Eye (tissue), 1 donor: ENCODE data around the gene STAT5B.

Source experiments
- DNase-seq: peaks from one replicate; pipeline ENCODE4 v3.0.0-alpha.2; 2015

STAT5B gene

GRCh38 chr17:42284024-42284369, 7.8 kb upstream of the STAT5B start:
- no peak for DNase-seq

DNA sequence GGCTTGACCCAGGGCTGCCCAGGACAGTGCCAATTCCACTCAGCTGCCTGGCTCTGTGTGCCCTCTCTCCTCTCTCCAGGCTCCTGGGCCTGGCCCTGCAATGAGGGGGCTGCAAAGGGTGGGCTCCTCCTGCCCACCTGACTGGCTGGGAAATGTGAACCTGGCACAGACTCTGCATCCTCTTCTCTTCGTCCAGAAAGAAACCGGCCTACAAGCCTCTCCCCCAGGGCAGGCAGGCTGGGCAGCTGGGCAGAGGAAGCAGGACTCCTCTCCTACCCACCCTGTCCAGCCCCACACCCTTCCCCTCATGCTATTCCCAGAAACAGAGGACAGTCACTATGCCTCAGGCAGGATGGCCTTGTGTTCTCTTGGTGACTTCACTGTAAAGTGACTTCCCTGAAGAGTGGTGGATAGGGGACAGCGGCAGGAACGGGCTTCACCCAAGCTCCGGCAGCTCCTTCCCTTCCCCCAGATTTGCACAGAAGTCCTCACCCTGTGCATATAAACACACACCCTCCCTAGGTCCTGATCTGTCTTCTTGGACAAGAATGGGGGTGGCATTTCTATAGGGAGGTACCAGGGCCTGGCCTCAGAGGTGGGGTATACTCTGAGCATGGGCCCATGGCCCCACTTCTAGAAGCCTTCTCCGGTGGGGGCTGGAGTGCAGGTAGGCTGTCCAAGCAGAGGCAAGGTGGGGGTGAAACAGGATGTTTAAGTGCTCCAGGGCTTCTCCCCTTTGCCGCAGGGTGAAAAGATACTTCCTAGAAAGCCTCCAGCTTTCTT, 7.2 kb upstream of the STAT5B start:
- no peak for DNase-seq

- no peak for DNase-seq
These were observed 6.4 kb upstream of the STAT5B start for GRCh38 chr17:42282478-42283080.

GRCh38 chr17:42281571-42282096, 5.4 kb upstream of the STAT5B start:
- no peak for DNase-seq

- DNase-seq: no peak
These were observed 3.8 kb upstream of the STAT5B start for GRCh38 chr17:42279776-42280630.

GRCh38 chr17:42277342-42277712, 1.1 kb upstream of the STAT5B start:
- DNase-seq: no peak

DNA sequence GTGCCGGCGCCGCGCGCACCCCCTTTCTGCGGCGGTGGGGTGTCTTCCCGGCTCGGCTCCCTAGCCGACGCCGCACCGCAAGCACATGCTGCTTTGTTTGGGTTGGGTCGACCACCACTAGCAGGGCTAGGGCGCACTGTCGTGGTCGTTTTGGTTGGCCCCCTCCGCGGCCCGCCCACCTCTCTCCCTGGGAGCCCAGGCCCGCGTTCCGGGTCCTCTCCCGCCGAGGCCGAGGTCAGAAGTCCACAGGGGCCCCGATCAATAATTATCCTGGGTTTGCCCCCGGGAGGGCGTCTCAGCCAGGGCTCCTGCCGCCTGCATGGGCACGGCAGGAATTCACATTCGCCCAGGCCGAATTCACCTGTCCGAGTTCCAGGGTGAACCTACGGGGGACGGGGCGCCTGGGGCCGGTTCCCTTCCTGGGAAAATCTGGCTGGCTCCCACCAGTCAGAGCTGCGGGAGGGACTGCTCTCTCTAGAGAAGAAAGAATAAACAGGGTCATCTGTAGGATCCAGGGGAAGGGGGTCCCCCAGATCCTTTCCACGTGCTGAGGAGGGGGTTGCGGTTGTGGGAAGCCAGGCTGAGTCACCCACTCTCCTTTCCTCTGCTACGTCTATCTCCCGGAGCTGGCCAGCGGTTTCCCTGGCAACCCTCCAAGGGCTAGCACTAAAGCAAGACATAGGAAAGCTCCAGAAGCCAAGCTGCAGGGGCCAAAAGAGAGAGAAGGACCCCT, 584 bp upstream of the STAT5B start:
- DNase-seq: peak; percentile 79

- peak; percentile 80 for DNase-seq
These were observed 448 bp downstream of the STAT5B start for GRCh38 chr17:42275527-42276358.

DNA sequence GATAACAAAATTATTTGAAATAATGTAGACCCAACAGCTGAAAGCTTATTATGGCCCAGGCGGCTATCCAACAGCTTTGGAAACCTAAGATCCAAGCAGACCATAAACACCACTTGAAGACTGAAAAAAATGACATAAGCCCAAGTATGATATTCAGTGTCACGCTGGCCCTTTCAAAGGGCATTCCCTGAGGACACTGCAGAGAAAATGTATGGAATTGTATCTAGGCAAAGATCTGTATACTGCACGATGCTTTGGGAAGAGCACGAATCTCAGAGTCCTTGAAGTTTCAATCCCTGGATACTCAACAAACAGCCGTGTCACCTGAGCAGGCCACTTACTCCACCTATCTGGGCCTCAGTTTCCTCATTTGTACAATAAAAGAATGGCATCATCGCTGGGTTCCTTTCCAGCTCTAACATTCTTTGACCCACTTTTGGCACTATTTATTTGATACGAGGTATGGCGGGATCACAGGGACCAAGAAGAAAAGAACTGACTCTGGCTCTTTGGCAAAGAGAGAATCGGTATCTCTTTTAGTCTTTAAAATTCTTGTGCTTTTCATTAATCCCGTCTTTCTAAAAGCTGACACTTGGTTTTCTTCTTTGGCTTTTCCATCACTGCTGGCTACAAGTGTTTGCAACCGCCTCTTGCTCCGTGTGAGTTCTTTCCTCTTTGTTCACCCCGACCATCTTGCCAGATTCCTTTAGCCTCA, 1.2 kb downstream of the STAT5B start:
- DNase-seq: peak; percentile 52

GRCh38 chr17:42274253-42274542, 2.0 kb downstream of the STAT5B start:
- no peak for DNase-seq

DNA sequence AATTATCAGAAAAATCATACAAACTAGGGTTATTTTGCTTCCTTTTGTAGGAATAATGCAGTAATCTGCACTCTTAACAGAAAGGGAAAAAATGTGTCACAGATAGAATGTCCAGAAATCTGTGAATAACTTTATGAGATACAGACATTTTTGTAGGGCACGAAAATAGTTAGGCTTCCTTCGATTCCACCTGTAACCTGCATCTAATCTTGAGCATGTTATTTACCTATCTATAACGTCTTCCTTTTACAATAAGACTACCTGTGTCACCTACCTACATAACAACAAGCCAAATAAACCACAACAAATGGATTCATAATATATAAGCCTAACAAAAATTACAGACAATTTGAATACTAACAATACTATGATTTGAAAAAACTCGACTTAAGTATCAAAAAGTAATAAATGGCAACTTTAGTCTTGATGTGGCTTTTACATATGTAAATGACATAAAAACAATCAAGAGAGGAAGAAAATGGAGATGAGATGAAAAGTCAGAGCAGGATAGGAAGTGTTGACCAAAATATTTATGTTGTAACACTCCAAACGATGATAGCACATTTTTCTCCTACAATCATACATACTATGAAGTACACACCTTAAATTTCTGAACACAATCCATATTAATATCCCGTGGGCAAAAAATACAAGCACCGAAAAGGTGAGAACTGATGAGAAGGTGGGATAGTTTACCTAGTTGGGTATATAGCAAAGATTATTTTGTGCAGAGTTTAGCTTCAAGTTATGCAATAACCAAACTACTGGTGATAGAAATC, 2.5 kb downstream of the STAT5B start:
- no peak for DNase-seq

DNA sequence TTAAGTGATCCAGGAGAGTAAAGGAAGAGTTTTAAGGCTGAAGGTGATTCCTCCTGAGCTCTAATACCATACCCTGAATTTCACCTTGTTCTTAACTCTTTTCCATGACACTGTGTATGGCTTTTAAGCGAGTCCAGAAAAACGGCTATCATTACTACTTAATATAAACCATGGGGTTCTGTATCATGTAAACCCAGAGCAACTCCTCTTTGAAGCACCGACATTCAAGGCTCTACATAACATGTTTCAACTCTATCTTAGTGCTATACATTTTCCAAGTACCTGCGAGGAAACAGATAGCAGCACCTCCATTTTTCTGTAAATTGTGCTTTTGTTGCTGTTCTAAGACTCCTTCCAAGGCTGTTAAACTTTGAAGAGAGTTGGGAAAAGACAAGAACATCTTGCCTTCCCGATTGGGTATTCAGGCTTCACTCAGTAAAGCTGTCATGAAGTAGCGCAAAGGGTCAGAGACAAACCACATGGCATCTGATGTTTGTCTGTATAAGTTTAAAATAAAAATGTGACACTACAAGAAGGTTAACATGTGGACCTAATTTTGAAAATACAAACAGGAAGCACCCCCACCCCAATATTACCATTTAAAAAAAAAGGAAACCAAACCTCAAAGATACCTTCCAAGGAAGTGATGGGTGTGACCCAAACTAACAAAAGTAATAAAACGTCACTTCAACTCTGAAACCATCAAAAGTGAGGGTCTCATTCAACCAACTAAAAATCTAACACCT, 3.9 kb downstream of the STAT5B start:
- DNase-seq: no peak

- DNase-seq: no peak
These were observed 4.5 kb downstream of the STAT5B start for GRCh38 chr17:42271779-42272035.

DNA sequence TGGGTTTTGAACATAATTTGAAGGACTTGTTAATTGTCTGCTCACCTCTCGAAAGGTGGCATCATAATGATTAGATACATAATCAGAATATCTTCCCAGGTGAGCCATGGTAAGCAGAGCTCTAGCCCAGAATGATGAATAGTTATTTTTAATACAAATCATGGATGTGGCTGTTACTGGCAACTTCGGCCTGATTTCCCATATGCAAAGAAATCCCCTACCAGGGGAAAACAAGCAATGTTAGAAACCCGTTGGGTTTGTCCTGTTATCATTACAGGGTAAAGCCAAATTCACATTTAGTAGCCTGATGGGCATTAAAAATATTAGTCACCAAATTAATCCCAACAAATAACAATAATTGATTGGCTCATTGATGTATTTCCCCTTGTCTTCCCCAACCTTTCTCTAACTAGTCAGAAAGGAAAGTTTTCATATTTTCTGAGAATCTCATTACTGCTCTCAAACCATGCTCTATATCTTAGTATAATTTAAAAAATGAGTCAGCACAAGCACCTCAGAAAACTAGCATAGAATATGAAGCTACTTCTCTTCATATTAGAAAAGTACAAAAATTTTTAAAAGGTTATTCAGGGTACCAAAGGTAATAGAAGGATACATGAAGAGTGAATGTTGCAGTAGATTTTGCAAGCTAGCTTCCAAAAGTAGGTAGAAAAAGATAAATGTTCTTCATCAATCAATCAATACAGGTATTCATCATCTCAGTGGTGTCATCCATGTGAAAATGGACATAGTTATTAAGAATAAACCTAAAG, 5.0 kb downstream of the STAT5B start:
- DNase-seq: no peak

GRCh38 chr17:42270596-42270995, 5.6 kb downstream of the STAT5B start:
- no peak for DNase-seq

- no peak for DNase-seq
These were observed 6.0 kb downstream of the STAT5B start for GRCh38 chr17:42270170-42270535.

- no peak for DNase-seq
These were observed 8.0 kb downstream of the STAT5B start for GRCh38 chr17:42268236-42268635.

DNA sequence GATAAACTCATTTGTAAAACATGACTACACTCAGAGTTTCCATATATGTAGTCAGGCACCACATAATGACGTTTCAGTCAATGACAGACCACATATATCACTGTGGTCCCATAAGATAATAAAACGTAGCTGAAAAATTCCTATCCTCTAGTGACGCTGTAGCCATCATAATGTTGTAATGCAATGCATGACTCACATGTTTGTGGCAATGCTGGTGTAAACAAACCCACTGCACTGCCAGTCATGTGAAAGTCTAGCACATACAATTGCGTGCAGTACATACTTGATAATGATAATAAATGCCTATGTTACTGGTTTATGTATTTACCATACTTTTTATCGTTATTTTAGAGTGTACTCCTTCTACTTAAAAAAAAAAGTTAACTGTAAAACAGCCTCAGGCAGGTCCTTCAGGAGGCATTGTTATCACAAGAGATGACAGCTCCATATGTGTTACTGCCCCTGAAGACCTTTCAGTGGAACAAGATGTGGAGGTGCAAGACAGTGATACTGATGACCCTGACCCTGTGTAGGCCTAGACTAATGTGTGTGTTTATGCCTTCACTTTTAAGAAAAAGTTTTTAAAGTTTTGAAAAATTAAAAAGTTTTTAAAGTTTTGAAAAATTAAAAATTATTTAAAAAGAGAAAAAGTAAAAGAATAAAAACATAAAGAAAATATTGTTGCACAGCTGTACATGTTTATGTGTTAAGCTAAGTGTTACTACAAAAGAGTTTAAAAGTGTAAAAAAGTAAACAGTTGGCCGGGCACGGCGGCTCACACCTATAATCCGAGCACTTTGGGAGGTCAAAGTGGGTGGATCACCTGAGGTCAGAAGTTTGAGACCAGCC, 9.0 kb downstream of the STAT5B start:
- peak; percentile 21 for DNase-seq

DNA sequence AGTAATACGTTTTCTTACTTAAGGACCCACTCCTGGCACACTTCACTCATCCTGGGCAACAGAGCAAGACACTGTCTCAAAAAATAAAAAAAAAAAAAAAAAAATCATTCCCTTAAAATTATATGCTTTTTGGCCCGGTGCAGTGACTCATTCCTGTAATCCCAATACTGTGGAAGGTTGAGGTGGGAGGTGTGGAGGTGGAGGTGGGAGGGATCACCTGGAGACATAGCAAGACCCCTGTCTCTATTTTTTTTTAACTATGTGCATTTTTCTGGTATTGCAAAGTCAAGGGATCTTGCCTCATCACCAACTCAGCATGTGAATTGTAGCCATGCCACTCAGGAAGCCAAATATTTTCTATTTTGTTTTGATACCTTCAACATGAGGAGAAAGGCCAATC, 9.7 kb downstream of the STAT5B start:
- DNase-seq: no peak
